ENCODE results near the gene EN2.

DNA sequence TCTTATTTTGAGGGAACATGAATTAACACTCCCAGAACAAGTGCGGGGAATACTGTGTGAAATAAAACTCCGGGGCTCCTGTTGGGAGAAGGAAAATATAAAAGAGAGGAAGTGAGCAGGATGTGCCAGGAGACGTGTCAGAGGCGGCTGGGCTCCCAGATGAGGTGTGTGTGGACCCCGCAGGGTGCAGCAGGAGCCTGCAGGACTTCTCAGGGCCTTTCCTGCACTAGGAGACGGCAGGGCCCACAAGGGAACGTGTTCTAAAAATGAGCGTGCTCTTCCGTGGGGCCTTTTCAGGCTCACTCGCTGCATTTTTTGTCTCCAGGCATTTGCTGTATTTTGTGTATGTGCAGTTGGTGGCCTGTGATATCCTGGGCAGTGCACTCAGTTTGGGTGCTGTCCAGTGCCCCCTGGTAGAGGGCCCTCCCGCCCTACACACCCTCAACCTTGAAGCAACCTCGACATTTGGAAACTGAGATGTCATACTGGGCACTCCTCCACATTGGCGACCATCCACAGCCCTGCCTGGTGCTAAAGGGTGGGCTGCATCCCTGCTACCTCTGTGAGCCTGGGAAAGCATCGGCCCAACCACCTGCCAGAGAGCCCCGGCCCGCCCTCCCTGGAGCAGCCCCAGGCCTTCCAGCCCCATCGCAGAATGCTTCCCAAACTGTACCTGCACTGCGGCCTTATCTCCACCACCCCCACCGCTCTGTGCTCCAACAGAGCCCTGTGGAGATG, 35.2 kb upstream of the EN2 start:
- no peak for TF ChIP-seq POLR2A (IDR thresholded peaks at IDR 0.05)
- TF ChIP-seq, protein P1, sequence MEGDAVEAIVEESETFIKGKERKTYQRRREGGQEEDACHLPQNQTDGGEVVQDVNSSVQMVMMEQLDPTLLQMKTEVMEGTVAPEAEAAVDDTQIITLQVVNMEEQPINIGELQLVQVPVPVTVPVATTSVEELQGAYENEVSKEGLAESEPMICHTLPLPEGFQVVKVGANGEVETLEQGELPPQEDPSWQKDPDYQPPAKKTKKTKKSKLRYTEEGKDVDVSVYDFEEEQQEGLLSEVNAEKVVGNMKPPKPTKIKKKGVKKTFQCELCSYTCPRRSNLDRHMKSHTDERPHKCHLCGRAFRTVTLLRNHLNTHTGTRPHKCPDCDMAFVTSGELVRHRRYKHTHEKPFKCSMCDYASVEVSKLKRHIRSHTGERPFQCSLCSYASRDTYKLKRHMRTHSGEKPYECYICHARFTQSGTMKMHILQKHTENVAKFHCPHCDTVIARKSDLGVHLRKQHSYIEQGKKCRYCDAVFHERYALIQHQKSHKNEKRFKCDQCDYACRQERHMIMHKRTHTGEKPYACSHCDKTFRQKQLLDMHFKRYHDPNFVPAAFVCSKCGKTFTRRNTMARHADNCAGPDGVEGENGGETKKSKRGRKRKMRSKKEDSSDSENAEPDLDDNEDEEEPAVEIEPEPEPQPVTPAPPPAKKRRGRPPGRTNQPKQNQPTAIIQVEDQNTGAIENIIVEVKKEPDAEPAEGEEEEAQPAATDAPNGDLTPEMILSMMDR (IDR thresholded peaks at IDR 0.05) = no peak

All from transverse colon (tissue), 3 donors.